ENCODE measurements around the gene HOXB4.
"Not testable (repeated sequence)": the region's sequence is repeated elsewhere in the genome, so short reads cannot be mapped to it uniquely, and the experiment has no call there.

HOXB4 gene

DNA sequence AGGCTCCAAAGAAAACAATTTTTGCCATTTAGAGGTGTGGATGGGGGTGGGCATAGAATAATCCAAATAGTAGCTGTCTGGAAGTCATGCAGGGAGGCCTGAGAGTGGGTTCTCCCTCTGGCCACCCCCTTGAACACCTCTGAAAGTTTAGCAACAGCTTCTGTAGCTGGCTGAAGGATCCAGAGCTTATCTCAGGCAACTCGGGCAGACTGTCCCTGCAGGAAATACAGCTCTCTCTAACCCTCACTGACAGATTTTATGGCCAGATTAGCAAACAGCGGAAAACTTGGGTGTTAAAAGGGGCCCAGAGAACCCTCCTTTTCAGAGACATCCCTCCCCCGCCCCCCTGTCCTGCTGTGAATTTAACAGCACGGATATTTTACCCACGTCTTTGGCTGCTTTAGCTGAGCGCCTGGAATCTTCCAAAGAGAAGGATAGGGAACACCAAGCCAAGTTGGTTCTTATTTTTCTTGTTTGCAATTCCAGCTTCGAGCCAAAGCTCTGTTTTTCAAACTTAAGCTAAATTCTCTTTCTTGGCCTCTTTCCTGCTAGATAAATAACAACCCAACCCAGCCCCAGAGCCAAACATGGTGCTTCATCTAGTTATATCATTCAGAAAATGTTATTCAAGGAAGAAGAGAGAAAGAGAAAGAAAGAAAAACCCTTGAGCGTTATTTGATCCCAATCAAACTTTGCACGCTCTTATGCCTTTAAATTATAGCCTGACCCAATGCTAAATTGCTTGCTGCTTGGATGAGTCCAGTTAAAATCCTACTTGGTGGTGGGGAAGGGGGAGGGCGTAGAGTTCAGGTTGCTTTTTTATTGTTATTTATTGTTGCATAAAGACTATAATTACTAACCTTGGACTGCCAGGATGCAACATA lies 31.0 kb downstream of the HOXB4 start:
- DNase-seq (ENCODE audit: low read depth in 2 of 2): no peak

DNA sequence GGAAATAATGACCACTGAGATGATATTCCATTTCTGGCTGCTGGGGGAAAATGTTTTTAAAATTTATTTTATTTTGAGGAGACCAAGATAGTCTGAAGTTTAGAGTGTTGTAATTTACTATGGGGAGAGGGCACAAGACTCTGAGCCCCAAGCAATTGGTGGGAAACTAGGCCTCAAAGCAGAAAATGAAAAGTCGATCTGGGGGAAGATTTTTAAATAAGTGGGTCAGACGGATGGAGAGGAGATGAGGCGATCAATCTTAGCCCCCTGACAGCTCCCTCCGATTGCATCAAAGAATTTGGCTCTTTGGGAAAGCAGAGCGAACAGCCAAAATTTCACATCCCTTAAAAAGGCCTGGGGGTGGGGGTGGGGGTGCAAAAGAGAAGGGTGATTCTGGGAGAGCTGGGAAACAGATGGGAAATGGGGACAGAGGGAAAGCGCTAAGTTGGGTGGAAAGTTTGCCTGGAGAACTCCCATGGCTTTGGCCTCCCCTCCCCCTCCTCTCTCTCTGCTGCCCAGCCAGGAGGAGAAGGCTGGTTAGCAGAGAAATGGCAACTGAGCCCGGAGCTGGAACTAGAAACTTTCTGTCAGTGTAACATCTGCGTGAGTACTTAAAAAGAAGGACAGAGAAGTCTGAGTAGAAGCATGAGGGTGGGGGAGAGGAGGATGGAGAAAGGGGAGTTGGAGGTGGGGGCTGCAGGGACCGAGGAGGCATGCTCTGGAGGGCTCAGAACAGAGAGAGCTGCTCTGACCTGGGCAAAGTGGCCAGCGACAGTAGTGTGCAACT lies 31.8 kb downstream of the HOXB4 start:
- no peak for DNase-seq (ENCODE audit: low read depth in 2 of 2)

DNA sequence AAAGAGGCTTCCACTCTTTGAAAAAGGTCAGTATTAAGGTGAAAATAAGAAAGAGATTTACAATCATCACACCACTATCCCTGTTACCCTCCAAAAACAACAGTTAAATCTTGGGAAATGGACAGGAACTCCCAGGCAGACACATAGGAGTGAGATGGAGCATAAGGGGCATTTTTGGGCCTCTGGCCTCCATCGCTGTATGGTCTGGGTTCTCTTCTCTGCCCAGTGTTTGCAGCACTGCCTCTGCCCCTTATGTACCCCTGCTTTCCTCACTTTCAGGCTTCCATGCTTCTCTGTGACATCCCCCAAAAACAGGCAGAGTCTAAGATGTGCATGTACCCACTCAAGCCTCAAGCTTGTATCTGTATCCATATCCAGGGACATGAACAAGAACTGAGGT lies 32.6 kb downstream of the HOXB4 start:
- no peak for DNase-seq (ENCODE audit: low read depth in 2 of 2)

DNA sequence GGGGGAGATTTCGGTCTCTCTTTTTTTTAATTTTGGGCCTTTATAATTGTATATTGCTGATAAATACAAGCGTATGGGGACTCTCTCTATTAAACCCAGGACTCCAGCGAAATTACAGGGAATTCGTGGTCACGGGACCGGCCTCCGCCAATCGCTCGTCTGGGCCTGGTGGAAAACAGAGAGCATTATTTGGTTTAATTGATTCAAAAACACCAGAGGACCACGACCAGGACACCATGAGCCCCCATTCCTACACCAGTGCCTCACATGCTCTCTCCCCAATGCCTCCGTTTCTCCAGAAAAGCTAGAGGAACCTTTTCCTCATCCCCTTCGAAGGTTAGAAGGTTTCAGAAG lies 33.2 kb downstream of the HOXB4 start, which contains the start of gene HOXB2:
HOXB2 (minus strand) TSS at position 88 of the 354 bp plus-strand sequence. CDS start 198 bp downstream, outside the sequence.
- no peak for DNase-seq (ENCODE audit: low read depth in 2 of 2)

DNA sequence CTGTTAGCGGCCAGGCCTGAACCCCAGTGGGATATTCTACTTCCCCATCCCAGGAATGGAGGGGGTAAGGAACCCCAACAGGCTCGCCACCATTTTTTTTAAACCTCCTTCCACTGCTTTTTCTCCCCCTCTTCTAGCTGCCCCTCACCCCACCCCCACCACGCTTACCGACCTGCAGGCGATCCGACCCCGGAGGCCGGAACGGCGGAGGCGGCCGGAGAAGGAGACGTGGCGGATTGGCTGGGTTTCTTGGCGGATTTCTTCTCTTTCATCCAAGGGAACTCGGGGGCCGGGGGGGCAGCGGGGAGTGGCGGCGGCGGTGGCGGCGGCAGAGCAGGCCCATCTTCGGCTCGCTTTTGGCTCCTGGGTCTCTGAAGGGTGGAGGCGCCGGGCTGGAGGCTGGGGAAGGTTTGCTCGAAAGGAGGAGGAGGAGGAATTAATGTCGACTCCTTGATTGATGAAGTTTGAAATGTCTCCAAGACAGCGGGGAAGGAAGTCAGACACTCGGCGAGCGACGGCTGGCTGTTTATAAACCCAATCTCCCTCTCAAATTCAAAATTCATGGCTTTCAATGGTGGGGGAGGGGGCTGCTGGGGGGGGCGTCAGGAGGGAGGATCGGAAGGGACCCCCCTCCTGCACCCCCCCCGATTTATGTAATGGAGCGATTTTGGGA lies 33.7 kb downstream of the HOXB4 start:
- no peak for DNase-seq (ENCODE audit: low read depth in 2 of 2)

DNA sequence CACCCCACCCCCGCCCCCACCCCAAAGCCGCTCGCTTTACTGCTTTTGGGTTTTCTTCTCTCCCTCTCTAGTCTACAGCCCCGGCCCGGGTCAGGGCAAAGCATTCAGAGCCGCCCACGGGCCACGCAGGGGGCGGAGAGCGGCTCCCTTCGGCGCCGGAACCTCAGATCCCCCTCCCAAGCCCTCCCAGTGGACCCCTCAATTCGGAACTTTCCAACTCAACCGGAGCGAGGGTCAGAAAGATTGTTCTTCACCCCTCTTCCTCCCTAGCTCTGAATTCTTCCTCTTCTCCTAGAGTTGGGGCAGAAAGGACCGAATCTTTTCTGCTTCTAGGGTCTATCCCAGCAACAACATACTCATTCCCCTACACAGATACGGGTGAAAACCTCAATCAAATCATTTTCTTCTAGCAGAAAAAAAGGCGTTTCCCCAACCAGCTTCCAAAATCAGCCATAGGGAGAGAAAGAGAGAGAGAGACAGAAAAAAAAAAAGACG lies 34.2 kb downstream of the HOXB4 start:
- no peak for DNase-seq (ENCODE audit: low read depth in 2 of 2)

DNA sequence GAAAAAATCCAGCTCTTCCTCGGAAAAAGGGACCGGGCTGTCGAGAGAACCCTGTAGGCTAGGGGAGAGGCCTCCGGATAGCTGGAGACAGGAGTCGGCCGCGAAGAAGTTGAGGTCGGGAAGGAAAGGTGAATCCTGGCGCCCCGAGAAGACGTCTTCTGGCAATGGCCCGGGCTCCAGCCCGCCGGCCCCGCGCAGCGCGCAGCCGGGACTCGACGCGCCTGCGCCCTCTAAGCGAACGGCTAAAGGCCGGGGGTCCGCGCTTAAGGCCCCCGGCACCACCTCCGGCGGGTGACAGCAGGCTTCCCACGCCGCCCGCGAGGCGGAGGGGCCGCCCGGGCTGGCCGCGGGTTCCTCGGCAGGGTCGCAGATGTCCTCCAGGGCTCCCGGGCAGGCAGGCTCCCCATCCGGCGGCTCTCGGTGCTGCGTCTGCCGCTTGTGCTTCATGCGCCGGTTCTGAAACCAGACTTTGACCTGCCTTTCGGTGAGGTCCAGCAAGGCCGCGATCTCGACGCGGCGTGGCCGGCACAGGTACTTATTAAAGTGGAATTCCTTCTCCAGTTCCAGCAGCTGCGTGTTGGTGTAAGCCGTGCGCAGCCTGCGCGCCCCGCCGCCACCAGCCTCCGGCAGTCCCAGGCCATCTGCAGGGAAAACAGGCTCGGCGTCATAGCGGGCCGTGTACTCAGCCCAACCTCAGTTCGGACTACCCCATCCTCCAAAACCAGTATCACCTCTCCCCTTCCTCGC lies 34.9 kb downstream of the HOXB4 start:
- no peak for DNase-seq (ENCODE audit: low read depth in 2 of 2)

DNA sequence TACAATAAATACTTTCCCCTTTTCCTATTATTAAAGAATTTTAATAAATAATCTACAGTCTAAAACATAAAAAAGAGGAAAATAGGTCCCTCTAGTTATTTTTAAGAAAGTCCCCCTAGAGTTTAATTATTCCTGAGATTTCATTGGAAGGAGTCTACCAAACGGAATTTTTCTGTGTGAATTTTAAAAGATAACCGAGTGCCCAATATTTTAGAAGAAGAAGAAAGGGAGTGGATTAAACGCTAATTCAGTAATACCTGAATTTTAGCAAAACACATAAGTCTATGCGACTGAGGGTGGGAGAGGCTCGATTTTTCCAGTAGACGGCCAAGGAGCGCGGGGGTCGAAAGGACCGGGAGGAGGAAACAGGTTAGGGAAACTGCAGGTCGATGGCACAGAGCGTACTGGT lies 35.4 kb downstream of the HOXB4 start:
- DNase-seq (ENCODE audit: low read depth in 2 of 2): no peak

DNA sequence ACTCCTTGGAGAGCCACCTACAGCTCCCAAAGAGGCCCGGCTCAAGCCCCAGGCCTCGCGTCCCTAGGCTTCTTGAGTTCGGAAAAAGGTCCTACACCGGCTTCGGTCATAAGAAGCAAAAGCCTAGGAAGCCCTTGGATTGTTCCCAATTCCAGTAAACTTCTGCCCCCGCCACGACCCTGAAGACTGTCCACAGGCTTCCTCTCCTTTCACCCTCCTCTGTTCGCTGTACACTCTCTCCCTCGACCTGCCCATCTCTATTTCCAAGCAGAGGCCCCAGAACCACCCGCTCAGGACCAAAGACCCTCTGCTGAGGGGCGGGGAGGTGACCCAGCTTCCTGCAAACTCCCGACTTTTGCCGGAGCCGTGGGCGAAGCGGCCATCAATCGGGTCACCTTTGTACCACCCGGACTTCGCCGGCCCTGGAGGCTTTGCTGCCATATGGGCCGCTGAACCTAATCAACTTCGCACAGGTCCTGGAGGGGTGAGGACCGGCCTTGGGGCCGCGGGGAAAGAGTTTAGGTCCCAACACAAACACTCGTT lies 36.0 kb downstream of the HOXB4 start:
- DNase-seq (ENCODE audit: low read depth in 2 of 2): no peak

DNA sequence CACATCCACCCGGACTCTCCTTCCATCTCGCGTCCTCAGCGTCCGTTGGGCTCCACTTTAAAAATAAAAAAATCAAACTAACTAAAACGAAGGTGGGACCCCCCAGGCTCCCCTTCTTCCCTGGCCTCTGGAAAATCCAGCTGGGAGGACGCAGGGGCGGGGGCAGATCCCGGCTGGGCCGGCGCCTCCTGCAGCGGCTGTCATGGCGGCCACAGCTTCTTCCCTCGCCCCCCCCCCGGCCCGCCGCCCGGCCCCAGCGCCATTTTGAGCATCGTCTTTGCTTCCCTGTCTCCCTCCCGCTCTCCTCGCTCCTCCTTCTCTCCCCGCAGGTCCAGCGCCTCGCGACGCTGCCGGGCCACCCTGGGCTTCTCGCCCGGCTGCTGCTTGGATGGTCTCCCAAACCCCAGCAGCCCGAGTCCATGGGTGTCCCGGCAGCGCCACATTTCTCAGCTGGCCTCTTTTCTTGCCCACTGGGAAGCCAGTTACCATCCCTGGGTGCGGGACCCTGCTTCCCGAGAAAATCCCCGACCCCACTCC lies 36.5 kb downstream of the HOXB4 start:
- DNase-seq (ENCODE audit: low read depth in 2 of 2): no peak

DNA sequence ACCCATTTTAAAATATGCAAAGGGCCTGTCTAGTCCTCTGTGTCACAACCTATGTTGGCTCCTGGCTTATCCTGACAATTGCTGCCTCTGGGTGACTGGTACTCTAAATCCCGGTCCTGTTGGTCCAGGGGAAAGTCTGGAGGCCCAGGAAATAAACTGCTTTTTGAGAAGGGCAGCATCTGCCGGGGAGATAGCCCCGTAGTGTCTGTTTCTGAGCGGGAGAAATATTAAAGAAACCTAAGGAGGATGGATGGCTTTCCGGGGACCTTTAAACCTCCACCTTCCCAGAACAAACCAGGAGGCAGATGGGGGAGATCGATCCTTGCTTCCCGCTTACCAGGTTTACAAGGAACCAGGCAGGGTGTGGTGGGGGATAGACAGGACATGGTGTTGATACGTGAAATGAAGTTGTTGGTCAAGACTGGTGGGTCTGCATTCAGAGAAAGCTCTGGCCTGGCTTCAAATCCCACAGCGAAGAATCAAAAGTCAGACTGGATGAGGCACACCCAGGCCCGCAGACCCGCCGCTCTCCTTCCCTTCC lies 37.0 kb downstream of the HOXB4 start:
- DNase-seq (ENCODE audit: low read depth in 2 of 2): no peak

DNA sequence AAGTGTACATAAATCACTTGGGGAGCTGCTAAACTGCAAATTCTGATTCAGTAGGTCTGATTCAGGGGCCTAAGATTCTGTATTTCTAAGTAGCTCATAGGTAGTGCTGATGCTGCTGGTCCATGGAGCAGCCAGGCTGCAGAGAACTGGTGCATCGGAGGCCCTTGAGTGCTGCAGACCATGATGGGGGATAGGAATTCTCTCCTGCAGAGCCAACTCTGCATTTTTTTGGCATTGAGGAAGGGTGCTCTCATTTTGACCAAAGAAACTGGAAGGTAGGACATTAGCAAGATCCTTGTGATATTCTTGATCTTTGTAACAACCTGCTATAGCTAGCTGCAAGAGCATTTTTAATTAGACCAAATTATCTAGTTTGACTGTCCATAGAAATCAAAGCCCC lies 37.9 kb downstream of the HOXB4 start:
- no peak for DNase-seq (ENCODE audit: low read depth in 2 of 2)

DNA sequence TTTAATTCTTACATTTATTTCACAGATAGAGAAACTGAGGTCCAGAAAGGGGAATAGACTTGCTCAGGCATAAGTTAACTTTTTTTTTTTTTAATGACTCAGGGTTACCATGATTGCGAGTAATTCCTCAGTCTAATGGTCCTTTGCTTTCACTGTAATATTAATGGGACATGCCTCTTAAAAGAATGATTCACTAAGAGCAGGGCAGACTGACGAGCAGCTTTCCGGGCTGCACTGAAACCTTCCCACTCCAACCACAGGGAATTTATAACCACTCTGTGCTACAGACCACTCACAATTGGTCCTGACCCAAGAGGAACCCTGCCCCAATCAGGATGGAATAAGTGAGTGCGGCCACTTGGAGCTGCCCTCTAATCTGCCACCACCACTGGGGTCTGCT lies 39.0 kb downstream of the HOXB4 start:
- DNase-seq (ENCODE audit: low read depth in 2 of 2): no peak

DNA sequence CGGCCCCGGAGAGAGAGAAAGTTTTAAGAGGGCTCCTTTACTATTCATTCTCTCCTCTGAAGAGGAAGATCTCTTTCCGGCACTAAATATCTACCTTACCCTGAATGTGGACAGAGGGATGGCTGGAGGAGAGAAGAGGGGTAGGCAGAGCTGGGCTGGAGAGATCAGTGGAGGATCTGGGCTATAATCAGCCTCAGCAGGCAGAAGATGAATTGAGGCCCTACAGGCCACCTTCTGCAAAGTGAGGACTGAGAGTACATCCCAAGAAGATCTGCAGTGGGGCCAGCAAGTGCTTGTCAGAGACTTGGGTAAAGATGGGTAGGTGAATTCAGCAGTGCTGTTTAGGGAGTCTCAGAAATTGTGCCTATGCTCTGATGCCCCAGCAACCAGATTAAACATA lies 40.8 kb downstream of the HOXB4 start:
- no peak for DNase-seq (ENCODE audit: low read depth in 2 of 2)

DNA sequence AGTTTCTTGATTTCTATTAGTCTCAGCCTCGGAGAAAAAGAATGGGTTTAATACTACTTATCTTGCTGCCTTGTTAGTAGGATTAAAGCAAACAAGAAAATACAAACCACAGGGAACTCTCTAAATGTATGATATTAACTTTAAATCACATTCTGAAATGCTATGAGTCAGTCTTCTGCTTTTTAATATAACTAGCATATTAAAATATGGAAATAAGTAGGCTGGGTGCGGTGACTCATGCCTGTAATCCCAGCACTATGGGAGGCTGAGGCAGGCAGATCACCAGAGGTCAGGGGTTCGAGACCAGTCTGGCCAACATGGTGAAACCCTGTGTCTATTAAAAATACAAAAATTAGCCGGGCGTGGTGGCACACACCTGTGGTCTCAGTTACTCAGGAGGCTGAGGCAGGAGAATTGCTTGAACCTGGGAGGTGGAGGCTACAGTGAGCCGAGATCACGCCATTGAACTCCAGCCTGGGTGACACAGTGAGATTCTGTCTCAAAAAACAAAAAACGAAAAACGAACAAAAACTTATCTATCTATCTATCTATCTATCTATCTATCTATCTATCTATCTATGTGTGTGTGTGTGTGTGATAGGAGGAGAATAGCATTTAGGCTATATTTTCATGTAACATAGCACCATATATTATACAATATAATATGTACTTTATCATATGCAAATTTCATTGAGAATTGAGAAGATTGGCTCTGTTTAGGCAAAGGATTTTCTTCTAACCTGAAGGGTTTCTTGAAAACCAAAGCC lies 42.2 kb downstream of the HOXB4 start:
- DNase-seq (ENCODE audit: low read depth in 2 of 2): not testable (repeated sequence)

DNA sequence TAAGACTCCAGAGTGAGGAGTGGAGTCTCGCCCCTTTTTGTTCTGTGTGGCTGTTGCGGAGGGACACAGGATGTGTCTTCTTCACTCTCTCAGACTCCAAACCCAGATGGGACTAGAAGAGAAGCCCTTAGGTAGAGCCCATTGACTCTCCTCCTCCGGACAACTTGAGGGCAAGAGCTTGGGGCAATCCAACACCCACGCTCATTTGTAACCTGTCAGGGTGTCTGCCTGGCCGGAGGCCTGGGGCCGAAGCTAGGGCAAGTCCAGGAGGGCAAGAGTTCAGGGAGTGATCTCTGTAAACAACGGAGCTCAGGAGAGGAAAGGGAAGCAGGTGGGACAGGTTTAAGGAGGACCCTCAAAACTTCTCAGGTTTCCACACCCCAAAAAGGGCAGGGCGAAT lies 45.9 kb downstream of the HOXB4 start:
- no peak for DNase-seq (ENCODE audit: low read depth in 2 of 2)

DNA sequence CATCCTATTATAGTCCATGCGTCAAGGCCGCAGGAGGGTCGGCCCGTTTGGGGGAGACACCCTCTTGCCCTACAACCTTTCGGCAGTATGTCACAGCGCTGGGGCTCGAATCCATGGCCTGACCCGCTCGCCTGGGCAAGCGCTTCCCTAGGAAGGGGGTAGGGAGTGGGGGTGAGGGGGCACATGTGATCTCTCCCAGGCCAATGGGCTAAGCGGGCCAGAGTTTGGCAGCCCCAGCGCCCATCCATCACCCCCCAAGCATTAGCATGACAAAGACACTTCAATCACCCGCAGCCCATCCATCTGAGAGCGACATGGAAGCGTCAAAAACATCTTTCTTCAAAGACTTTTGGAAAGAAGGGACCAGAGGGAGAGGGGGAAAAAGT lies 47.3 kb downstream of the HOXB4 start, which contains the start of gene HOXB1:
HOXB1 (minus strand) TSS at position 125 of the 386 bp plus-strand sequence; CDS start at position 18, 107 bp downstream.
- DNase-seq (ENCODE audit: low read depth in 2 of 2): no peak

DNA sequence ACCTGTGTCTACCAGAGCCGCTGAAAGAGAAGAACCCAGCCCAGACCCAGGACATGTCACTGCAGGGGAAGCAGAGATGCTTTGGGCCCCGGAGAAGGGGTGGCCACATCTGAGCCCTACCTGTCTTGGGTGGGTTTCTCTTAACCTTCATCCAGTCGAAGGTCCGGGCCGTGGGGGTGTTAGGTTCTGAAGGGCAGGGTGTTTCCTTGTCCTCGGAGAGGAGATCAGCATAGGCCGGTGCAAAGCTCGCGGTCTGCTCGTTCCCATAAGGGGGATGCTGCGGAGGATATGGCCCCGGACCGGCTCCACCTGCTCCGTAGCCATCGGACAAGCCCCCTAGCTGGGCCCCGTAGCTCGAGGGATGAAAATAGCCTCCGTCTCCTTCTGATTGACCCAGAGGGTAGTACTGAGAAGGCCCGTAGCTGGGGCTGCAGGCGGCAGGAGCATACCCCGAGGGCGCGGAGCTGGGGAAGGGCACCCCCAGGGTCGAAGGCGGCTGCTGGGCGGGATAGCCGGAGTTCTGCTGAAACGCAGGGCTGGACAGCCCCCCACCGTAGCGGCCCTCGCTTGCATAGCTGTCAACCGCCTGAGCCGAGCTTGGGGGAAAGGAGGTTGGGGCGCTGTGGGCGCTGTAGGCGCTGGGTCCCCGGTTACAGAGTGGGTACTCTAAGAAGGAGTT lies 47.8 kb downstream of the HOXB4 start:
- DNase-seq (ENCODE audit: low read depth in 2 of 2): no peak

DNA sequence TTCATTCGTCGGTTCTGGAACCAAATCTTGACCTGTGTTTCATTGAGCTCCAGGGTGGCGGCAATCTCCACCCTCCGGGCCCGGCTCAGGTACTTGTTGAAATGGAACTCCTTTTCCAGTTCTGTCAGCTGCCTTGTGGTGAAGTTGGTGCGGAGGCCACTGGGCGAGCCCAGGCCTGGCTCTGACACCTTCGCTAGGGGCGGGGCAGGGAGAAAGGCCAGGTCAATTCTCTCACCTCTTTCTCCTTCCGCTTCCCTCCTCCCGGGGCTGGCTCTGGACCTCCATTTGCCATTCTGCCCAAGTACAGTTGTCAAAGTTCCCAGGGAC lies 48.5 kb downstream of the HOXB4 start:
- DNase-seq (ENCODE audit: low read depth in 2 of 2): no peak

Data from activated CD8-positive, alpha-beta memory T cell treated with anti-CD3 and anti-CD28 coated beads for 4 hours (primary cell).